ENCODE data around the gene MDFI.

Gene MDFI

DNA sequence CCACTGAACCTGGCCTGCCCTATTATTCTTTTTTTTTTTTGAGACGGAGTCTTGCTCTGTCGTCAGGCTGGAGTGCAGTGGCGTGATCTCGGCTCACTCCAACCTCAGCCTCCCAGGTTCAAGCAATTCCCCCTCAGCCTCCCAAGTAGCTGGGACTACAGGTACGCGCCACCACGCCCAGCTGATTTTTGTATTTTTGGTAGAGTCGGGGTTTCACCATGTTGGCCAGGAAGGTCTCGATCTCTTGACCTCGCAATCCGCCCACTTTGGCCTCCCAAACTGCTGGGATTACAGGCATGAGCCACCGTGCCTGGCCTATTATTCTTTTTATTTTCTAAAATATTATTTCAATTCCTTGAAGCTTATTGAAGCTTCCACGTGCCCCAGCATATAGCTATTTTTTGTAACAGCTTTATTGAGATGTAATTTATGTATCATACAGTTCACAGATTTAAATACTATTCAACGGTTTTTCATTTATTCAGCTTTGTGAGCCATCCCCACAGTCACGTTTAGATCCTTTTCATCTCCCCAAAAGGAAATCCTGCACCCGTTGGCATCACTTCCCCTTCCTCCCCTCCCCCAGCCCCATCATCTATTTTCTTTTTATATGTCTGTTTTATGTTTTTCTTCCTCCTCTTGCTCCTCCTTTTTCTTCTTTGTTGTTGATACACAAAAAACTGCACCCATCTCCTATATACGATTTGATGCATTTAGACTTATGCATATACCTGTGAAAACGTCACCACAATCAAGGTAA lies 13.5 kb upstream of the MDFI start:
- H3K18ac ChIP-seq (ENCODE audit: low read length): no peak overlapping the region
- no peak overlapping the region for H4K8ac ChIP-seq (ENCODE audit: low read depth, low read length)
- no peak overlapping the region for H3K4ac ChIP-seq (ENCODE audit: low read depth, low read length)
- no peak overlapping the region for H2BK120ac ChIP-seq (ENCODE audit: low read depth, low read length)
- DNase-seq: no peak
- H2BK5ac ChIP-seq (ENCODE audit: low read length): no peak overlapping the region
- H3K56ac ChIP-seq (ENCODE audit: low read length): no peak overlapping the region
- no peaks in the 10 kb centered on the region for H3K4me1 ChIP-seq (ENCODE audit: control insufficient read depth, low read depth, low read length)
- no peak overlapping the region for H4K5ac ChIP-seq (ENCODE audit: low read length)
- no peak overlapping the region for H2AK5ac ChIP-seq (ENCODE audit: low read length)
- H3K23ac ChIP-seq (ENCODE audit: low read length): no peak overlapping the region
- H3K4me2 ChIP-seq (ENCODE audit: low read length): no peak overlapping the region
- H2BK15ac ChIP-seq (replicated peaks; ENCODE audit: low read depth): no peak overlapping the region
- H3K4me3 ChIP-seq (ENCODE audit: low read length): no peak overlapping the region
- WGBS (ENCODE audit: extremely low coverage, insufficient coverage, low lambda C conversion rate): no CpG with 5 or more reads among the region's 18 CpGs
- H3K79me1 ChIP-seq (ENCODE audit: low read length): no peaks in the 10 kb centered on the region
- no peaks in the 10 kb centered on the region for H3K27me3 ChIP-seq (ENCODE audit: insufficient read depth, low read length, poor library complexity)
- no peaks in the 10 kb centered on the region for H3K79me2 ChIP-seq (ENCODE audit: control insufficient read depth, insufficient read depth, low read length)
- H3K9ac ChIP-seq (ENCODE audit: low read length): no peak overlapping the region
- H3K27ac ChIP-seq (ENCODE audit: low read depth, low read length): no peak overlapping the region
- H3K36me3 ChIP-seq (ENCODE audit: control insufficient read depth, insufficient read depth, low read length): no peaks in the 10 kb centered on the region

DNA sequence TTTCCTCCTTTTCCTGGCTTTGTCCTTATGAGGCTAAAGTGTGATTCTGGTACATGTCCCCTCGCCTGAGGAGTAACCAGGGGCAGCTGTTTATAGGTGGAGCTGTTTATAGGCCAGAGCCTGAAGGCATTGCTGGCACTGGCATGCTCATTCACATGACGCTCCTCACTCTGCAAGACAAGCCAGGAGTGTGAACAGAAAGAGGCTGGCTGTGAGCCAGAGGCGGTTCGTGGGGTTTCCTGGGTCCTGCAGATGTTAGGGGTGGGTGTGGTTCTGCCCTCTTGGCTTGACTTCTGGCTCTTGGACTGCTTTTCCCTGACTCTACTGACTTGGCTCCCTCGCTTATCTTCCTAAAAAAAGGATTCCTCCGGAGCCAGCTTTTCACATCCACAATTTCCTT lies 12.8 kb upstream of the MDFI start:
- no CpG with 5 or more reads among the region's 6 CpGs for WGBS (ENCODE audit: extremely low coverage, insufficient coverage, low lambda C conversion rate)
- Histone ChIP-seq H3K18ac (ENCODE audit: low read length) (no peak overlapping the region), H3K56ac (ENCODE audit: low read length) (no peak overlapping the region), H2AK5ac (ENCODE audit: low read length) (no peak overlapping the region), H3K36me3 (ENCODE audit: control insufficient read depth, insufficient read depth, low read length) (no peaks in the 10 kb centered on the region), H3K4me1 (ENCODE audit: control insufficient read depth, low read depth, low read length) (no peaks in the 10 kb centered on the region), H2BK15ac (replicated peaks; ENCODE audit: low read depth) (no peak overlapping the region), H3K27me3 (ENCODE audit: insufficient read depth, low read length, poor library complexity) (no peaks in the 10 kb centered on the region), H3K4me2 (ENCODE audit: low read length) (no peak overlapping the region), H3K79me1 (ENCODE audit: low read length) (no peaks in the 10 kb centered on the region), H3K27ac (ENCODE audit: low read depth, low read length) (no peak overlapping the region), H3K9ac (ENCODE audit: low read length) (no peak overlapping the region), H3K23ac (ENCODE audit: low read length) (no peak overlapping the region), H4K5ac (ENCODE audit: low read length) (no peak overlapping the region), H2BK120ac (ENCODE audit: low read depth, low read length) (no peak overlapping the region), H3K79me2 (ENCODE audit: control insufficient read depth, insufficient read depth, low read length) (no peaks in the 10 kb centered on the region), H2BK5ac (ENCODE audit: low read length) (no peak overlapping the region), H4K8ac (ENCODE audit: low read depth, low read length) (no peak overlapping the region), H3K4me3 (ENCODE audit: low read length) (no peak overlapping the region), H3K4ac (ENCODE audit: low read depth, low read length) (no peak overlapping the region)
- DNase-seq: no peak

- H3K79me1 ChIP-seq (ENCODE audit: low read length): no peaks in the 10 kb centered on the region
- H3K56ac ChIP-seq (ENCODE audit: low read length): no peak overlapping the region
- no peak overlapping the region for H2BK120ac ChIP-seq (ENCODE audit: low read depth, low read length)
- no peaks in the 10 kb centered on the region for H3K4me1 ChIP-seq (ENCODE audit: control insufficient read depth, low read depth, low read length)
- WGBS (ENCODE audit: extremely low coverage, insufficient coverage, low lambda C conversion rate): no CpG with 5 or more reads among the region's 4 CpGs
- H4K8ac ChIP-seq (ENCODE audit: low read depth, low read length): no peak overlapping the region
- no peak overlapping the region for H3K18ac ChIP-seq (ENCODE audit: low read length)
- H3K36me3 ChIP-seq (ENCODE audit: control insufficient read depth, insufficient read depth, low read length): no peaks in the 10 kb centered on the region
- no peak overlapping the region for H2BK15ac ChIP-seq (replicated peaks; ENCODE audit: low read depth)
- H2AK5ac ChIP-seq (ENCODE audit: low read length): no peak overlapping the region
- no peak overlapping the region for H4K5ac ChIP-seq (ENCODE audit: low read length)
- no peaks in the 10 kb centered on the region for H3K79me2 ChIP-seq (ENCODE audit: control insufficient read depth, insufficient read depth, low read length)
- no peaks in the 10 kb centered on the region for H3K27me3 ChIP-seq (ENCODE audit: insufficient read depth, low read length, poor library complexity)
- no peak overlapping the region for H3K9ac ChIP-seq (ENCODE audit: low read length)
- no peak for DNase-seq
- no peak overlapping the region for H3K27ac ChIP-seq (ENCODE audit: low read depth, low read length)
- H3K4ac ChIP-seq (ENCODE audit: low read depth, low read length): no peak overlapping the region
- H2BK5ac ChIP-seq (ENCODE audit: low read length): no peak overlapping the region
- H3K4me3 ChIP-seq (ENCODE audit: low read length): no peak overlapping the region
- no peak overlapping the region for H3K4me2 ChIP-seq (ENCODE audit: low read length)
- no peak overlapping the region for H3K23ac ChIP-seq (ENCODE audit: low read length)
Observed at GRCh38 chr6:41626022-41626421, 12.2 kb upstream of the MDFI start.

GRCh38 chr6:41626917-41627316 lies 11.4 kb upstream of the MDFI start:
- DNase-seq: no peak
- no CpG with 5 or more reads among the region's 8 CpGs for whole genome bisulfite sequencing (ENCODE audit: extremely low coverage, insufficient coverage, low lambda C conversion rate)
- H3K4me2 ChIP-seq (ENCODE audit: low read length): no peak overlapping the region

GRCh38 chr6:41629128-41629527 lies 9.1 kb upstream of the MDFI start:
- Histone ChIP-seq H3K18ac (ENCODE audit: low read length) (no peak overlapping the region), H3K23ac (ENCODE audit: low read length) (no peak overlapping the region), H3K4me1 (ENCODE audit: control insufficient read depth, low read depth, low read length) (no peaks in the 10 kb centered on the region), H4K5ac (ENCODE audit: low read length) (no peak overlapping the region), H3K4ac (ENCODE audit: low read depth, low read length) (no peak overlapping the region), H3K79me1 (ENCODE audit: low read length) (no peaks in the 10 kb centered on the region), H3K56ac (ENCODE audit: low read length) (no peak overlapping the region), H3K36me3 (ENCODE audit: control insufficient read depth, insufficient read depth, low read length) (no peaks in the 10 kb centered on the region), H3K27me3 (ENCODE audit: insufficient read depth, low read length, poor library complexity) (no peaks in the 10 kb centered on the region), H2AK5ac (ENCODE audit: low read length) (no peak overlapping the region), H4K8ac (ENCODE audit: low read depth, low read length) (no peak overlapping the region), H3K4me3 (ENCODE audit: low read length) (no peak overlapping the region), H3K9ac (ENCODE audit: low read length) (no peak overlapping the region), H2BK15ac (replicated peaks; ENCODE audit: low read depth) (no peak overlapping the region), H3K79me2 (ENCODE audit: control insufficient read depth, insufficient read depth, low read length) (no peaks in the 10 kb centered on the region), H2BK120ac (ENCODE audit: low read depth, low read length) (no peak overlapping the region), H2BK5ac (ENCODE audit: low read length) (no peak overlapping the region), H3K4me2 (ENCODE audit: low read length) (no peak overlapping the region), H3K27ac (ENCODE audit: low read depth, low read length) (no peak overlapping the region)
- WGBS (ENCODE audit: extremely low coverage, insufficient coverage, low lambda C conversion rate): no CpG with 5 or more reads among the region's 2 CpGs
- no peak for DNase-seq

More at GRCh38 chr6:41626917-41627316, 11.4 kb upstream of the MDFI start:
- Histone ChIP-seq H3K27me3 (ENCODE audit: insufficient read depth, low read length, poor library complexity) (no peaks in the 10 kb centered on the region), H3K4me3 (ENCODE audit: low read length) (no peak overlapping the region), H3K4me1 (ENCODE audit: control insufficient read depth, low read depth, low read length) (no peaks in the 10 kb centered on the region), H3K79me1 (ENCODE audit: low read length) (no peaks in the 10 kb centered on the region), H2BK5ac (ENCODE audit: low read length) (no peak overlapping the region), H3K18ac (ENCODE audit: low read length) (no peak overlapping the region), H2BK120ac (ENCODE audit: low read depth, low read length) (no peak overlapping the region), H3K4ac (ENCODE audit: low read depth, low read length) (no peak overlapping the region), H3K56ac (ENCODE audit: low read length) (no peak overlapping the region), H2AK5ac (ENCODE audit: low read length) (no peak overlapping the region), H2BK15ac (replicated peaks; ENCODE audit: low read depth) (no peak overlapping the region), H4K8ac (ENCODE audit: low read depth, low read length) (no peak overlapping the region), H3K9ac (ENCODE audit: low read length) (no peak overlapping the region), H3K27ac (ENCODE audit: low read depth, low read length) (no peak overlapping the region), H4K5ac (ENCODE audit: low read length) (no peak overlapping the region), H3K79me2 (ENCODE audit: control insufficient read depth, insufficient read depth, low read length) (no peaks in the 10 kb centered on the region), H3K36me3 (ENCODE audit: control insufficient read depth, insufficient read depth, low read length) (no peaks in the 10 kb centered on the region), H3K23ac (ENCODE audit: low read length) (no peak overlapping the region)

DNA sequence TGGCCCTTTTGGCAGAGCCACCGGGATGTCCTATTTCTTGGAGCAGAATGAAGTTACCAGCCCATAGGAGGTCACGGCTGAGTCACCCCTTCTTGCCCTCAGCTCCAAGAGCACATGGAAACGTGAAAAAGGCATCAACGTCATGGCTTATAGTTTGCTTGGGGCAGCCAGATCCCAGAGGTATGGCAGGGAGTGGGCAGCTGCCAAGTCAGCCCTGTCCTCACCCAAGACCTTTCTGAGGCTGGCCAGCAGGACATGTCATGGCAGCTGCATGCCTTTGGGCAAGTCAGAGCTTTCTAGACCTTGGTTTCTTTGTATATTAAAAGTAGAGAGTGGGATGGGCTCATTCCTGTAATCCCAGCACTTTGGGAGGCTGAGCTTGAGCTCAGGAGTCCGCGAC lies 8.2 kb upstream of the MDFI start:
- Histone ChIP-seq H4K8ac (ENCODE audit: low read depth, low read length) (no peak overlapping the region), H3K18ac (ENCODE audit: low read length) (no peak overlapping the region), H2BK120ac (ENCODE audit: low read depth, low read length) (no peak overlapping the region), H4K5ac (ENCODE audit: low read length) (no peak overlapping the region), H3K79me2 (ENCODE audit: control insufficient read depth, insufficient read depth, low read length) (no peaks in the 10 kb centered on the region), H3K4me1 (ENCODE audit: control insufficient read depth, low read depth, low read length) (peaks cover 3% of the 10 kb centered on the region), H2AK5ac (ENCODE audit: low read length) (no peak overlapping the region), H3K4me2 (ENCODE audit: low read length) (no peak overlapping the region), H2BK5ac (ENCODE audit: low read length) (no peak overlapping the region), H3K27ac (ENCODE audit: low read depth, low read length) (no peak overlapping the region), H3K27me3 (ENCODE audit: insufficient read depth, low read length, poor library complexity) (no peaks in the 10 kb centered on the region), H3K36me3 (ENCODE audit: control insufficient read depth, insufficient read depth, low read length) (no peaks in the 10 kb centered on the region), H3K4ac (ENCODE audit: low read depth, low read length) (no peak overlapping the region), H3K56ac (ENCODE audit: low read length) (no peak overlapping the region), H2BK15ac (replicated peaks; ENCODE audit: low read depth) (no peak overlapping the region), H3K9ac (ENCODE audit: low read length) (no peak overlapping the region), H3K23ac (ENCODE audit: low read length) (no peak overlapping the region), H3K4me3 (ENCODE audit: low read length) (no peak overlapping the region), H3K79me1 (ENCODE audit: low read length) (no peaks in the 10 kb centered on the region)
- no CpG with 5 or more reads among the region's 6 CpGs for whole genome bisulfite sequencing (ENCODE audit: extremely low coverage, insufficient coverage, low lambda C conversion rate)
- no peak for DNase-seq
